Upper lobe of right lung (tissue), 1 donor: ENCODE measurements around the gene MED28. TPM values are rescaled to one million over a fixed set of nuclear protein-coding genes. Genes with fewer than 3 reads are reported as not detected.

Experiments
- ATAC-seq: fragments of 200-7000 bp; cut with Tn5 transposase; one replicate; pipeline ENCODE4 v1.9.1; 2020; ENCODE audit warnings: mild to moderate bottlenecking, moderate library complexity
- DNase-seq: peaks from one replicate; pipeline ENCODE4 v3.0.0-alpha.2; 2020
- H3K27ac ChIP-seq: fragments of 200-600 bp; one replicate; pipeline ENCODE4 v1.8.0; 2022
- H3K27me3 ChIP-seq: fragments of 200-600 bp; one replicate; pipeline ENCODE4 v1.8.0; 2022; ENCODE audit warnings: mild to moderate bottlenecking
- H3K36me3 ChIP-seq: fragments of 200-600 bp; one replicate; pipeline ENCODE4 v1.8.0; 2022
- H3K4me1 ChIP-seq: fragments of 200-600 bp; one replicate; pipeline ENCODE4 v1.8.0; 2022
- H3K4me3 ChIP-seq: fragments of 200-600 bp; one replicate; pipeline ENCODE4 v1.8.0; 2022; ENCODE audit warnings: mild to moderate bottlenecking
- H3K9me3 ChIP-seq: fragments of 200-600 bp; one replicate; pipeline ENCODE4 v1.8.0; 2022
- intact Hi-C: fragments of 100-400 bp; cut with DNase I; formaldehyde crosslinking; loops from one replicate; pipeline ENCODE4 v1.11.0; 2022
- total RNA-seq: library from RNA; stranded (reverse); fragmentation: NEBNext Ultra II Directional; extraction: Animal tissue kit (Norgen Biotek cat#: 25700); gene quantifications from one replicate; pipeline ENCODE4 v1.2.1, GENCODE V29; 2021
- TF ChIP-seq, protein P1 (sequence below): fragments of 200-600 bp; IDR thresholded peaks from one replicate; pipeline ENCODE4 v1.8.0; 2022; ENCODE audit warnings: antibody characterized with exemption
- donor health status: DM: no; HTN: yes; CAD: no; lungs with severe emphysema.

Gene MED28
- total RNA-seq, 1 donor from 2014 or later: 50.0 TPM

DNA sequence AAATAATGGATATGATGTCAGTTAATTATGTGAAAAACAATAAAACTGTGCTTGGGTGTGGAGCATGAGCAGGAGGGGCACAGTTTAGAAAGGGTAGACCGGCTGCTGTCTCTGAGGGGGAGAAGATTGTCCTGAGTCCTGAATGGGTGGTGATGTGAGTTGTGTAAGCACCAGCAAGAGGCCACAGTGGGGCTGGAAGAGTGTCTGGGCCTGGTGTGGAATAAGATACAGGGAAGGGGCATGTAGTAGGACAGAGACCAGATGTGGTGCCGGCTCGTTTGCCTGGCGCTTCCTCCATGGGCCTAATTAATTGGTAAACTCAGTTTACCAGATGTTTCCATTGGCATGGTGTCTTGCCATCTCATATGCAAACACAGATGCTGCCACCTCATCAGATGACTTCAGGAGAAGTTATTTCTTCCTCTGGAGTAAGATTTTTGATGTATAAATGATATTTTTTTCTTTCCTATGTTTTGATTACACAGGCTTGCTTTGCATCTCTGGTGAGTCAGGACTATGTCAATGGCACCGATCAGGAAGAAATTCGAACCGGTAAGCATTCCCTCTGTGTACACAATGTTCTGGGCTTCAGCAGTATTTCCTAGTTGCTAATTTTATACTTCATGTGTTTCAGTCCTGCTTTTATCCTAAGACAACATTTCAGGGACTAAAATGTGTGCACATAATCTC is 5.1 kb downstream of the MED28 start:
- H3K4me1 ChIP-seq: peaks cover 28% of the 10 kb centered on the region
- TF ChIP-seq, protein P1, sequence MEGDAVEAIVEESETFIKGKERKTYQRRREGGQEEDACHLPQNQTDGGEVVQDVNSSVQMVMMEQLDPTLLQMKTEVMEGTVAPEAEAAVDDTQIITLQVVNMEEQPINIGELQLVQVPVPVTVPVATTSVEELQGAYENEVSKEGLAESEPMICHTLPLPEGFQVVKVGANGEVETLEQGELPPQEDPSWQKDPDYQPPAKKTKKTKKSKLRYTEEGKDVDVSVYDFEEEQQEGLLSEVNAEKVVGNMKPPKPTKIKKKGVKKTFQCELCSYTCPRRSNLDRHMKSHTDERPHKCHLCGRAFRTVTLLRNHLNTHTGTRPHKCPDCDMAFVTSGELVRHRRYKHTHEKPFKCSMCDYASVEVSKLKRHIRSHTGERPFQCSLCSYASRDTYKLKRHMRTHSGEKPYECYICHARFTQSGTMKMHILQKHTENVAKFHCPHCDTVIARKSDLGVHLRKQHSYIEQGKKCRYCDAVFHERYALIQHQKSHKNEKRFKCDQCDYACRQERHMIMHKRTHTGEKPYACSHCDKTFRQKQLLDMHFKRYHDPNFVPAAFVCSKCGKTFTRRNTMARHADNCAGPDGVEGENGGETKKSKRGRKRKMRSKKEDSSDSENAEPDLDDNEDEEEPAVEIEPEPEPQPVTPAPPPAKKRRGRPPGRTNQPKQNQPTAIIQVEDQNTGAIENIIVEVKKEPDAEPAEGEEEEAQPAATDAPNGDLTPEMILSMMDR: no peak

DNA sequence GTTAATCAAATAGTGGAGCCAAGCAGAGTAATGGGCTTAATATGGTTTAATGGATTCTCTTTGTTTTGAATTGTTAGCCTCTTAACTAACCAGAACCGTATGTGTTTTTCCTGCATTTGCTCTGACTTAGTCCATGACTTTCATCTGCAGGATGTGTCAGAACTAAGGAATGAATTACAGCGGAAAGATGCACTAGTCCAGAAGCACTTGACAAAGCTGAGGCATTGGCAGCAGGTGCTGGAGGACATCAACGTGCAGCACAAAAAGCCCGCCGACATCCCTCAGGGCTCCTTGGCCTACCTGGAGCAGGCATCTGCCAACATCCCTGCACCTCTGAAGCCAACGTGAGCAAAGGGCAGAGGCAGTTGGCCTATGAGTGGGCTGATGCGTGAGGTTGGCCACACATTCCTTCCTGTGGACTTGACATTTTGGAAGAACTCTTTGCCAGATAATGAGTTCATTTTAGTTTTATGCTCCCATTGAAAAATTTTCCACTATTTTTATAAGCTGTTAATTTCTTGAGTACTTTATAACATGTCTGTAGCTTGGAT is 9.1 kb downstream of the MED28 start:
- H3K9me3 ChIP-seq: no peaks in the 10 kb centered on the region
- DNase-seq (no peak), ATAC-seq (no peak)
- intact Hi-C loops: no loop called here
- H3K36me3 ChIP-seq: peaks cover 94% of the 10 kb centered on the region
- TF ChIP-seq, protein P1: no peak
- H3K27ac ChIP-seq: no peak overlapping the region
- no peak overlapping the region for H3K4me3 ChIP-seq
- H3K27me3 ChIP-seq: no peaks in the 10 kb centered on the region
- peaks cover 5% of the 10 kb centered on the region for H3K4me1 ChIP-seq

More for the DNA sequence above, 5.1 kb downstream of the MED28 start:
- peaks cover 70% of the 10 kb centered on the region for H3K36me3 ChIP-seq
- no peak overlapping the region for H3K27ac ChIP-seq
- no peaks in the 10 kb centered on the region for H3K27me3 ChIP-seq
- intact Hi-C loops: no loop called here
- DNase-seq: no peak
- no peak for ATAC-seq
- no peak overlapping the region for H3K4me3 ChIP-seq
- H3K9me3 ChIP-seq: no peaks in the 10 kb centered on the region

DNA sequence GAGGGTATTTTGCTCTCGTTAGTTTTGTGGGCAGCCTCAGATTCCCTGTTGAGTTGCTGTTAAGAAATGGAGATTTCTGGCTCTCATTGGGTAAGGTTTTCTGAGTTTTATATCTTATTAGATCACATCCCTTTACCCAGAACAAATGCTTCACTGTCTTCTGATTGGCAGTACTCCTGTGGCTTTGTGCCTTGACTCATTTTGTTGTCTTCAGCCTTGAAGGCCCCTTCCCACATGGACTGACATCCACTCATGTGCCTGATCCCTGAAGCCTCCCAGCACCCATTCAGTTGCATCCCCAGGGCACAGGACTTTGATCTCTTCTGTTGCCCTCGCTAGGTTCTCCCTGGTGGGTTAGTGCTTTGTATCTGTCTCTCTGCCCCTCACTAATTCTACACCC is 10.4 kb downstream of the MED28 start:
- no peaks in the 10 kb centered on the region for H3K27me3 ChIP-seq
- H3K36me3 ChIP-seq: peaks cover 99% of the 10 kb centered on the region
- intact Hi-C loops: loop anchor here (5.0 kb wide), 1 partner anchor 63 kb away; no protein-coding TSS in a partner anchor
- TF ChIP-seq, protein P1: no peak
- H3K4me1 ChIP-seq: no peaks in the 10 kb centered on the region
- ATAC-seq (no peak), DNase-seq (no peak)
- H3K27ac ChIP-seq: no peak overlapping the region
- H3K9me3 ChIP-seq: no peaks in the 10 kb centered on the region
- H3K4me3 ChIP-seq: no peak overlapping the region

DNA sequence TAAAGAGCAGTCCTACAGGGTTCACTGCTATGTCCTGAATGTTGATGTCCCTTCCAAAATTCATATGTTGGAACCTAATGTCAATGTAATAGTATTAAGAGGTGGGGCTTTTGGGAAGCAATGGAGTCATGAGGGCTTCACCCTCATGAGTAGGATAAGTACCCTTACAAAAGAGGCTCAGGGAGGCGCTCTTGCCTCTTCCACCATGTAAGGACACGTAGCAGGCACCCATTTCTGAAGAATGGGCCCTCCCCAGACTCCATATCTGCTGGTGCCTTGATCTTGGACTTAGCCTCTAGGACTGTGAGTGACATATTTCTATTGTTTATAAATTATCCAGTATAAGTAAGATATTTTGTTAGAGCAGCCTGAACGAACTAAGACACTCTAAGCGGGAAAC is 15.8 kb downstream of the MED28 start:
- Histone ChIP-seq H3K36me3 (peaks cover 98% of the 10 kb centered on the region), H3K4me1 (no peaks in the 10 kb centered on the region), H3K27ac (no peak overlapping the region), H3K27me3 (no peaks in the 10 kb centered on the region), H3K4me3 (no peak overlapping the region), H3K9me3 (no peaks in the 10 kb centered on the region)
- DNase-seq: no peak
- no peak for ATAC-seq
- TF ChIP-seq, protein P1: no peak
- intact Hi-C loops: no loop called here

DNA sequence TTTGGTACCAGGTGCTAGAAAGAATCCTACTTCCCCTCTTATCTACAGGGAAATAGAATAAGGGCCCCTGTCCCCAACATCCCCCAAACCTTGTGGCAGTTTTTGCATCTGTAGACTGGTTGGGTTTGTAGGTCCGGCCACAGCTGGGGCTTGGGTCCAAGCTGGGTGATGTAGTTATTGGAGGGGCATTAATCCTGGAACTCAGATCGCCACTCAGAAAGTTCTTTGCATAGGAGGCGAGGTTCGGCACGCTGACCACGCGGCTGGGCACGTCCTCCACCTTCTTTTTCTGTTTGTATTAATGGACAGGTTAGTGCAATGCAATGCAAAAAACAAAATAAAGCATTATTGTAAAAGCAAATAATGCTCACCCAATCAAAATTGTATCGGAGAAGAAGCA is 19.2 kb downstream of the MED28 start:
- no peaks in the 10 kb centered on the region for H3K9me3 ChIP-seq
- H3K27ac ChIP-seq: no peak overlapping the region
- no peak overlapping the region for H3K4me3 ChIP-seq
- H3K4me1 ChIP-seq: no peaks in the 10 kb centered on the region
- TF ChIP-seq, protein P1: no peak
- no peaks in the 10 kb centered on the region for H3K27me3 ChIP-seq
- intact Hi-C loops: no loop called here
- peaks cover 67% of the 10 kb centered on the region for H3K36me3 ChIP-seq
- ATAC-seq (no peak), DNase-seq (no peak)
